ENCODE results near the gene TSC22D2.

The TSC22D2 gene

DNA sequence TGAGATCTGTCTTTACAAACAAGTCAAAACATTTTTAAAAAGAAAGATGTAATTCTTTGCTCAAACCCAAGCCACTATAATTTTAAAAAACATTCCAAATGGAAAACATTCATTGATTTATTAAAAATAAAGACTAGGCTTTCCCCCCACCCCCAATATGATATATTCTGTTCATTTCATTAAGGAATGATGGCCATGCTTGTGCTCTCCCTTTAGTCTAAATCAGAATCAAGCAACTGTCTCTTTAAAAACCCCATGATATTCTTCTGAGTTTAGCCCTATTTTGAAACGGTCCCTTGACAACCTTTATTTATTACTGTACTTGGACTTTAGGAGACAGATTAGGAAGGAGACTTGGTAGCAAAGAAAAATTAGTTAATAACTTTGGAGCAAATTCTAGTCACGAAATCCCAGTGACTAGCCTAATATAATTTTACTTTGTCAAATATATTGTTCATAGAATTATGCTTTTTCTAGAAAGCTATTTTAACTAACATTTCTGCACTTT, 38.4 kb downstream of the TSC22D2 start:
- TF ChIP-seq, protein P1, sequence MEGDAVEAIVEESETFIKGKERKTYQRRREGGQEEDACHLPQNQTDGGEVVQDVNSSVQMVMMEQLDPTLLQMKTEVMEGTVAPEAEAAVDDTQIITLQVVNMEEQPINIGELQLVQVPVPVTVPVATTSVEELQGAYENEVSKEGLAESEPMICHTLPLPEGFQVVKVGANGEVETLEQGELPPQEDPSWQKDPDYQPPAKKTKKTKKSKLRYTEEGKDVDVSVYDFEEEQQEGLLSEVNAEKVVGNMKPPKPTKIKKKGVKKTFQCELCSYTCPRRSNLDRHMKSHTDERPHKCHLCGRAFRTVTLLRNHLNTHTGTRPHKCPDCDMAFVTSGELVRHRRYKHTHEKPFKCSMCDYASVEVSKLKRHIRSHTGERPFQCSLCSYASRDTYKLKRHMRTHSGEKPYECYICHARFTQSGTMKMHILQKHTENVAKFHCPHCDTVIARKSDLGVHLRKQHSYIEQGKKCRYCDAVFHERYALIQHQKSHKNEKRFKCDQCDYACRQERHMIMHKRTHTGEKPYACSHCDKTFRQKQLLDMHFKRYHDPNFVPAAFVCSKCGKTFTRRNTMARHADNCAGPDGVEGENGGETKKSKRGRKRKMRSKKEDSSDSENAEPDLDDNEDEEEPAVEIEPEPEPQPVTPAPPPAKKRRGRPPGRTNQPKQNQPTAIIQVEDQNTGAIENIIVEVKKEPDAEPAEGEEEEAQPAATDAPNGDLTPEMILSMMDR (IDR thresholded peaks at IDR 0.05; ENCODE audit: low read depth, low read length, missing control alignments) = no peak
- no peak overlapping the region for H3K4me3 ChIP-seq (ENCODE audit: low read depth, low read length)
- no peak for DNase-seq (ENCODE audit: low read depth)

DNA sequence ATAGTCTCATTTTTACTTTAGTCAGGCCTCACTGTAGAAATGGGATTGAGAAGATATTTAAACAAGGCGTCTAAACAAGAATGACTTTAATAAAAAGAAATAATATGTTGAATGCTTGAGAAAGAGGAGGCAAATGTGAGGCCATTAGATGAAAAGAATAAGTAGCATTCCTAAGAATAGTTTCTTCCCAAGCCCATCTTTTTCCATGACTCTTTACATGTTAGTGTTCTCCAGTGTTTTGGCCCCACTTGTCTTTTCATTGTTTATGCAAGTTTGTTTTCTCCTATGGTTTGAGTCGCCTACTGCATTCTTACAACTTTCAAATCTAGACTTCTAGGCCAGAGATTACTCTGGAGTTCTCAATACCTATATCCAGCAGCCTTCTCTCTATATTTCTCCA, 39.0 kb downstream of the TSC22D2 start:
- DNase-seq (ENCODE audit: low read depth) = no peak
- TF ChIP-seq, protein P1 (IDR thresholded peaks at IDR 0.05; ENCODE audit: low read depth, low read length, missing control alignments) = no peak
- no peak overlapping the region for H3K4me3 ChIP-seq (ENCODE audit: low read depth, low read length)

DNA sequence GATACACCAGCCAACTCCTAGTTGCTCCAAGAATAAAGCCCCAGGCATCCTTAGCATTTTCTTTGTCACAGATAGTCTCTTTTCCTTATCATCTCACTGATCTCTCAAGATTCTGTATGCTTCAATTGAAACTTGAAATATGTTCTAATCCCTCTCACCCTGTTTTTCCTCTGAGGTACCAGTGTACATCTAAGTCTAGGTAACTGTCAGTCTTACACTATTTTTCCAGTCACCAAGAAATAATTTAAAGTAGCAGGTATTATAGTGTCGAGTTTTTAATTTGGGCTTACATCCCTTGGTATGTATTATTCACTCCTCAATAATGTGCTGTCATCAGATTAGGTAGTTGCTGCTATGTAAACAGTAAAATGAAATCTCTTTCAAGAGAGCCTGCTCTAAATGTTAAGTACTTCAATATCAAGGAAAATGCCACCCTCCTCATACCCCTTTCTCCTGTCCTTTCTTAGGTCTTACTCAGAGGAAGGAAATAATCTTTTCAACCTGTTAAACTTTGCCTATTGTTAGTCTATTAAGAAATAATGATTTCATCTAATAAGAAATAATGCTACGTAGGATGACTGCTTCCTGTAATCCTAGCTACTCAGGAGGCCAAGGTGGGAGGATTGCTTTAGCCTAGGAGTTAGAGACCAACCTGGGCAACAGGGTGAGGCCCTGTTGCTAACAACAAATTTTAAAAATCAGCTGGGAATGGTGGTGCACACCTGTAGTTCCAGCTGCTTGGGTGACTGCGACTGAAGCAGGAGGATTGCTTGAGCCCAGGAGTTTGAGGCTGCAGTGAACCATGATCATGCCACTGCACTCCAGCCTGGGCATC, 39.8 kb downstream of the TSC22D2 start:
- TF ChIP-seq, protein P1 (IDR thresholded peaks at IDR 0.05; ENCODE audit: low read depth, low read length, missing control alignments) = no peak
- H3K4me3 ChIP-seq (ENCODE audit: low read depth, low read length) = no peak overlapping the region
- no peak for DNase-seq (ENCODE audit: low read depth)

DNA sequence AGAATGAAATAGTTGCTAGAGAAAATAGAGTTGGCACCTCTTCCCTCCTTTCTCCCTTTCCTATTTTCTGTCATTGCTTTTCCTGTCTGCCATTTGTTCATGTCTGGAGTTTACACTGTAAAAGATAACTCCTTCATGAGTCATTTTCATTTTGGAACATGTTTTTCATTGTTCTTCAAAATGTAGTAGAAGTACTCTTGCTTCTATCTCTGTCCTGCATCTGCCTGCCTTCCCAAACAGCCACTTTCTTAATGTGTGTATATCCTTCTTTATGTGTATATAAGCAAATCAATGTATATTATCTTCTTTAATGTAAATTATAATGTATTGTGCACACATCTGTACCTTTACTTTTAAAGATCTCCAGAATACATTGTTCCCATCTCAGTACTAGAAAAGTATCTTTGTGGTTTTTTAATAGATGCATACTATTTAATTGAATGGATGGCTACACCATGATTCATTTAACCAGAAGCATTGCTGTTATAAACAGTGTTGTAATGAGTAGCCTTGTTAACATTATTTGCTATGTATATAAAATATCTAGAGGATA, 41.1 kb downstream of the TSC22D2 start:
- no peak for DNase-seq (ENCODE audit: low read depth)
- TF ChIP-seq, protein P1 (IDR thresholded peaks at IDR 0.05; ENCODE audit: low read depth, low read length, missing control alignments) = no peak
- H3K4me3 ChIP-seq (ENCODE audit: low read depth, low read length) = no peak overlapping the region

DNA sequence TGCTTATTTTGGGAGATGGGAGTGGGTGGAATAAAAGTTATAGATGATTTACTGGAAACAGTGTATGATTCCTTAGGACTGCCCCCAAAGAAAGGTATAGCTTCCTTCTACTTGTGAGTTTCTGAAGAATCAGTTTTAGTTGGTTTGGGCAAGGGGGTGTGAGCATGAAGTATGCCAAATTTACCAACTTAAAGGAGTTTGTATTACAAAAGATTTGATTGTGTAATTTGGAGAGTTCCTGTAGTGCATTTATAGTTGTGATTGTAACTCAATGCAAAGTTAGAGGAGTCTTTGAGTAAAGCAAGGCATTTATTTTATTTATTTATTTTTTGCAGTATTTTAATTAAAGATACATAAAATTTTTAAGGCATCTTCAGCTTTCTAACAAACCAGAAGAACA, 42.8 kb downstream of the TSC22D2 start:
- DNase-seq (ENCODE audit: low read depth) = no peak
- H3K4me3 ChIP-seq (ENCODE audit: low read depth, low read length) = no peak overlapping the region
- TF ChIP-seq, protein P1 (IDR thresholded peaks at IDR 0.05; ENCODE audit: low read depth, low read length, missing control alignments) = no peak

DNA sequence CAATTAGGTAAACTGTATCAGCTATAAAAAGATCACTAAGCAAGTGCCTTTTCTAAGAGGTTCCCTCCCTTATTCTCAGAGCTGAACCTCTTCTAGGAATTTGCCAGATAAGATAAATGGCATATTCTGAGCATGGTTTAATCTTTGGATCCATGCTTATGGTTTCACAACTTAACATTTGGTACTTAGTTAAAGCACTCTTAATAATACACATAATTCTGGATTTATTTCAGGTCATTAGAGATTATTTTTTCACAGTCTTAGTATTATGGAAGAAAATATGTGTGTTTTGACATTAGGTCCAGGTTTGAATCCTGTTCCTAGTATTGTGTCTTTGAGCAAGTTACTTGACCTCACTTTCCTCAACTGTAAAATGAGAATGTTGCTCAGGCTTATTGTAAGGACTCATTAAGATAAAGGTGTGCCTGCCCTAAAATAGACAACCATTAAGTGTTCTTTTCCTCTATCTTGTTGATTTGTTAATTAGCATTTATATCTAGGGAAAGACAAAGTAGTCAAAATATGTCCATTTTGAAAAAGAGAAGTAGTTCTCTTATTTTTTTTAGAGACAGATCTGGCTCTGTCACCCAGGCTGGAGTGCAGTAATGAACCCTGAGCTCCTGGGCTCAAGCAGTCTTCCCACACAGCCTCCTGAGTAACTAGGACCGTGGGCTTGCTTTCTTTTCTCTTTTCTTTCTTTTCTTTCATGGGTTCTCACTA, 43.4 kb downstream of the TSC22D2 start:
- H3K4me3 ChIP-seq (ENCODE audit: low read depth, low read length) = no peak overlapping the region
- TF ChIP-seq, protein P1 (IDR thresholded peaks at IDR 0.05; ENCODE audit: low read depth, low read length, missing control alignments) = no peak
- no peak for DNase-seq (ENCODE audit: low read depth)

All from GM12864 (cell line).